Cardiac muscle cell (in vitro differentiated cells and primary cell): ENCODE data around the gene DDI1. TPM values are rescaled to one million over a fixed set of nuclear protein-coding genes. Genes with fewer than 3 reads are reported as not detected.
"Not testable (repeated sequence)": the region's sequence is repeated elsewhere in the genome, so short reads cannot be mapped to it uniquely, and the experiment has no call there.

Source experiments
- DNase-seq, 2 donors: peaks; one replicate each; pipeline versions ENCODE4 v3.0.0 to v3.0.0-alpha.2; 2010 to 2017; ENCODE audit warnings: low read depth in 1 of 2, low spot score in 1 of 2
- H3K27ac ChIP-seq: fragments of 200-600 bp; sonication (generic); 2 replicates; pipeline ENCODE4 v1.5.1; 2016
- H3K27me3 ChIP-seq: fragments of 200-600 bp; sonication (generic); 2 replicates; pipeline ENCODE4 v1.6.0; 2016; ENCODE audit warnings: control low read depth
- H3K36me3 ChIP-seq: fragments of 200-600 bp; sonication (generic); 2 replicates; pipeline ENCODE4 v1.5.1; 2016; ENCODE audit warnings: control low read depth
- H3K4me1 ChIP-seq: fragments of 200-600 bp; sonication (generic); 2 replicates; pipeline ENCODE4 v1.8.1; 2017; ENCODE audit warnings: low read depth, mild to moderate bottlenecking, mixed run types
- H3K4me3 ChIP-seq: fragments of 200-600 bp; sonication (generic); 2 replicates; pipeline ENCODE4 v1.5.1; 2016; ENCODE audit warnings: mild to moderate bottlenecking
- H3K9me3 ChIP-seq: fragments of 200-600 bp; sonication (generic); 2 replicates; pipeline ENCODE4 v1.5.1; 2017; ENCODE audit warnings: low read depth, mild to moderate bottlenecking, control low read depth
- CTCF ChIP-seq: IDR thresholded peaks from 2 replicates; pipeline ENCODE4 v1.5.1; 2012; ENCODE audit warnings: low read depth, mild to moderate bottlenecking, low read length
- polyA plus RNA-seq: library from polyadenylated mRNA; unstranded; fragments of >200 nt; fragmentation: Nextera tagmentation; extraction: Ambion mirVana; gene quantifications from 2 replicates; pipeline ENCODE4 v1.2.1, GENCODE V29; 2016
- total RNA-seq: library from RNA; depleted of rRNA; stranded (reverse); fragments of >200 nt; gene quantifications from 2 replicates; pipeline ENCODE4 v1.2.3, GENCODE V29; 2016

Gene DDI1
- total and polyA plus RNA-seq, 2 experiments from 2014 or later: 2.8 TPM; not detected in 1

- DNase-seq: no peak
- no peak for TF ChIP-seq CTCF
- Histone ChIP-seq H3K27me3 (no peaks in the 10 kb centered on the region), H3K27ac (no peak overlapping the region), H3K9me3 (no peaks in the 10 kb centered on the region), H3K4me3 (no peak overlapping the region), H3K36me3 (no peaks in the 10 kb centered on the region), H3K4me1 (no peaks in the 10 kb centered on the region)
These were observed 555 bp downstream of the DDI1 start for GRCh38 chr11:104036995-104037394.

GRCh38 chr11:104041792-104042191 is 5.4 kb downstream of the DDI1 start:
- DNase-seq: no peak
- Histone ChIP-seq H3K27me3 (no peaks in the 10 kb centered on the region), H3K27ac (no peak overlapping the region), H3K4me3 (no peak overlapping the region), H3K36me3 (no peaks in the 10 kb centered on the region), H3K4me1 (no peaks in the 10 kb centered on the region), H3K9me3 (no peaks in the 10 kb centered on the region)
- TF ChIP-seq CTCF: no peak

GRCh38 chr11:104043142-104043541 is 6.7 kb downstream of the DDI1 start:
- TF ChIP-seq CTCF: no peak

GRCh38 chr11:104043678-104044239 is 7.3 kb downstream of the DDI1 start:
- no peaks in the 10 kb centered on the region for H3K36me3 ChIP-seq
- H3K4me3 ChIP-seq: no peak overlapping the region
- no peaks in the 10 kb centered on the region for H3K27me3 ChIP-seq
- DNase-seq: peak in 1 of 2 donors; percentile 61
- TF ChIP-seq CTCF: no peak
- H3K4me1 ChIP-seq: no peaks in the 10 kb centered on the region
- H3K27ac ChIP-seq: no peak overlapping the region
- H3K9me3 ChIP-seq: no peaks in the 10 kb centered on the region

More at GRCh38 chr11:104043142-104043541, 6.7 kb downstream of the DDI1 start:
- H3K27me3 ChIP-seq: no peaks in the 10 kb centered on the region
- no peak for DNase-seq
- no peak overlapping the region for H3K27ac ChIP-seq
- H3K4me3 ChIP-seq: no peak overlapping the region
- no peaks in the 10 kb centered on the region for H3K36me3 ChIP-seq
- H3K4me1 ChIP-seq: no peaks in the 10 kb centered on the region
- H3K9me3 ChIP-seq: no peaks in the 10 kb centered on the region

GRCh38 chr11:104046331-104046730 is 9.9 kb downstream of the DDI1 start:
- TF ChIP-seq CTCF: no peak
- no peaks in the 10 kb centered on the region for H3K9me3 ChIP-seq
- no peak overlapping the region for H3K27ac ChIP-seq
- H3K36me3 ChIP-seq: no peaks in the 10 kb centered on the region
- H3K27me3 ChIP-seq: no peaks in the 10 kb centered on the region
- no peaks in the 10 kb centered on the region for H3K4me1 ChIP-seq
- DNase-seq: no peak
- no peak overlapping the region for H3K4me3 ChIP-seq

GRCh38 chr11:104046858-104047257 is 10.4 kb downstream of the DDI1 start:
- H3K4me1 ChIP-seq, H3K36me3 ChIP-seq, H3K4me3 ChIP-seq, H3K9me3 ChIP-seq, H3K27ac ChIP-seq, DNase-seq, H3K27me3 ChIP-seq: not testable (repeated sequence)
